Activated CD4-positive, alpha-beta T cell treated with anti-CD3 and anti-CD28 coated beads, Interleukin-2, Interleukin-4, amounts not matched to agents 100 ng/mL and 50 ng/mL, durations not matched to agents 16 hours and 8 hours (primary cell): Measurements from ENCODE around the gene SEMA5A.

Experiments used
- DNase-seq: peaks from one replicate; pipeline ENCODE4 v3.0.0-alpha.2; 2020; ENCODE audit warnings: low spot score

SEMA5A gene

DNA sequence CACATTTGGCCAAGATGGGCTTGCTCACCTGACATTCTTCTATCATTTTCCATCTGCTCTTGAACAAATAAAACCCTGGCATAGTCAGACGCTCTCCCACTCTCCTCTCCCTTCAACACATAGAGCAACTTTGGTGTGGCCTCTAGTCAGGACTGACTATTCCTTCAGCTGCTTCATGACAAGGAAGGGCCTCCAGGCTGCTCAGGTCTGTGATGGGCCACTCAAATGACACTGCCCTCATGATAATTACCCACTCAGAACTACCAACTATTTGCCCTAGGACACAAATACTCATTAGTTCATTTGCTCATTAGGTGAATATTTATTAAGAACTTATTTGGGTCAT is 376.3 kb downstream of the SEMA5A start:
- no peak for DNase-seq

GRCh38 chr5:9168791-9169556 is 376.9 kb downstream of the SEMA5A start:
- no peak for DNase-seq

DNA sequence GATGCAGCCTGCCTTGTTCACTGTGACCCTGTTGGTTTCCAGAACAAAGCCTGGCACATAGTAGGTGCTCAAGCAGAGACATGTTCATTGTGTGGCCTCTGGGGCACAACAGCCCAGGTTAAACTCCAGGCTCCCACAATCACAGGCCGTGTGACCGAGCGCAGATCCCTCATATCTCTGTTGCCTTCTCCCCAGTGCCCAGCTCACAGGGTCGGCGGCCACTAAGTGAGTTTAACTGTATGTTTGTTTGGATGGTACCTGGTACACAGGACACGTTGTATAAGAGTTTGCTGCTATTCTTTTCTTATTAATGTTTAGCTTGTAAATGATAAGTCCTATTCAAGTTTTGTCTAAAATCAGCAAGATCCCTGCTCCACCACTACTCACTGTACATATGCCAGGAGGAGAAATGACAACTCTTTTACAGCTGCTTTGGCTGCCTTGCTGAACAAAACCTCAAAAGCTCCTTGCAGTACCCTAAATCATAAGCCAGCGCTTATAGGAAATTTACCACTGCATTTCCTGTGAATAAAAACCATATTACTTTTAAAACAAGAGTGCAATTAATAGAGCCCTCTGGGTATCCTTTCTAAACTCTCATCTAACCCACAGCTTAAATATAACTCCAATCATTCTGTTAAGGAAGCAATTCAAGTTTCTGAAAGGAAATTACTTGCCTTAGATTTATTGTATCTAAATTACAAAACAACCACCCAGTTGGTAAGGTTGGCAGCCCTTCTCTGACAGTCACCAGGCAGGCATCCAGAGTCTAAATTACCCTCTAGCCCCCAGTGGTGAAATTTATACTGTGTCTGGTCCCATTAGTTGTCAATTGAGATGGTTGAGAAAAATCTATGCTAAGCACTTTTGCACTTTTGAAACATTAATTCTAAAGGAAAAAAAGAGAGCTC is 379.4 kb downstream of the SEMA5A start:
- DNase-seq, result no peak

GRCh38 chr5:9165546-9165945 is 380.3 kb downstream of the SEMA5A start:
- no peak for DNase-seq

DNA sequence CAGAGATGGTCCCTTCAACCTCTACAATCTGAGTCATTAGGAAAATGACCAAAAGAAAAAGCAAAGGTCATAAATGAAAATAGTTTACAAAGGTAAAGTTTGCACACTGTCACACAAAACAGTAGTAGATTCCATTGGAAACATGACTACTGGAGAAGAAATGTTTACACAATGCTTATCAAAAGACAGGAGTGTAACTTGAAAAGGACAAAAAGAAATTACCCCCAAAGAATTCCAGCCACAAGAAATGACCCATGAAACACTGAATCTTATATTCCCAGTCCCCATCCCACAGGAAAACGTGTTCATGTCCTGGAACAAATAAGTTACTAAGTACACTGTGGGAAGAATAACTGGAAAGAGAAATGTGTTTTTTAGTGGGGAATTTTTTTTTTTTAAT is 385.1 kb downstream of the SEMA5A start:
- DNase-seq, result no peak

DNA sequence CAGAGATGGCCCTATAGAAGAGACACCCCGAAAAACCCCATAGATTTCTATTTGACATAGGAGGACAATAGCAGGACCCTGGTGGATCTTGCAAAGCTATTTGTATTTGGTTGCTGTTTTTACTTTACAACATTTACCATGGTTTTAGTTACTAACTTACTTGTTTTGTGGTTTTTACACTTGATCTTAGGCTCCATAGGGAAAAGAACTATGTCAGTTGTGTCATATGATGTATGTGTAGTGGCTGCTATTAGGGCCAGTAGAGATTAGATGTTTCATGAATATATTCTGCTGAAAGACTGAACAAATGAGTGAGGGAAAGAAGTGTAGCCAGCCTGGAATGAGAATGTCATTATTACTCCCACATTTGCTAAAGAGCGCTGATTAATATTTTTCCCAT is 388.1 kb downstream of the SEMA5A start:
- no peak for DNase-seq

GRCh38 chr5:9157020-9157419 is 388.9 kb downstream of the SEMA5A start:
- no peak for DNase-seq

- no peak for DNase-seq
Observed at GRCh38 chr5:9156282-9156681, 389.6 kb downstream of the SEMA5A start.

DNA sequence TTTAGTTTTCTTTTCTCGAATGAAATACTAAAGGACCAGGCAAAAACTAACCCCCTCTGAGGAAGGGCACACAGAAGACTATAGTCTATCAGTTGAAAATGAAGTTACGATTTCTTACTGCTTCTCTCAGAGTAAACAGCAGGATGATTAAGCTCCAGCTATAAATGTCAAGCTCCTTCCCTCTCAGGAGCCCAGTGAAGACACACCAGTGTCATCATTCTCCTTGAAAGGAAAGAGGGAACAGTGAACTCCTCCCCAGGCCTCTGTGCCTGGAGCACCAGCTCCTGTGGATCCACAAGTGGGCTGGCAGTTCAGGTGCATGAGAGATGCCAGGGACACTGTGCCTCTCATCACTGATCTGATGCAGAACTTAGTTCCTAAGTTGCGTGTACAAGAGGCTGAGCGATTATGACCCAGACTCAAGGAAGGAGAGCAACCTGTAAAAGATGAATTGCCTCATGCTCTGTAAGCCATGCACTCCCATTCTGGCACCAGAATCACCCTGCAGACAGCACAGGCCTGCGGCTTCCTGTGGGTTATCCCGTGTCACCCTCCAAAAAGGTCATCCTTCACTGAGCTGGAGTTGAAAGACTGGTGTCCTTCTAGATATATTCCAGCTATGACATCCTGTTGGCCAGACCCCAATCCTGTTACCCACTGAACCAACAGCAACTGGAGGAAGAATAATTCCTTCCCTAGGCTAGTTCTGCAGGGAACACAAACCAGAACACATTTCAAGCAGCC is 394.0 kb downstream of the SEMA5A start:
- DNase-seq, result no peak

DNA sequence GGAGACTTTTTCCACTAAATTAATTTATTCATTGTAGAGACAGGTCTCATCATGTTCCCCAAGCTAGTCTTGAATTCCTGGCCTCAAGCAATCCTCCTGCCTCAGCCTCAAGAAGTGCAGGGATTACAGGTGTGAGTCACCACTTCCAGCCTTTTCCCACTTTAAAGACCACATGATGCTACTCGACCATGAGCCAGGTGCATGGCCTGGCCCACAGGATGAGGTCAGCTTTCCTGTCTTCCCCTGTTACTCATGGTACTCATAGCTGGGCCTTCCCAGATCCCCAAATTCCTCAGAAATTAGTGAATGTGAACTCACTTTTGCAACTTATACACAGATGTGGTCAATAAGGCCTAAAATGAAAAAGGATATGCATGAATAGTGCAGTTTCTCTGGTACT is 395.9 kb downstream of the SEMA5A start:
- no peak for DNase-seq

DNA sequence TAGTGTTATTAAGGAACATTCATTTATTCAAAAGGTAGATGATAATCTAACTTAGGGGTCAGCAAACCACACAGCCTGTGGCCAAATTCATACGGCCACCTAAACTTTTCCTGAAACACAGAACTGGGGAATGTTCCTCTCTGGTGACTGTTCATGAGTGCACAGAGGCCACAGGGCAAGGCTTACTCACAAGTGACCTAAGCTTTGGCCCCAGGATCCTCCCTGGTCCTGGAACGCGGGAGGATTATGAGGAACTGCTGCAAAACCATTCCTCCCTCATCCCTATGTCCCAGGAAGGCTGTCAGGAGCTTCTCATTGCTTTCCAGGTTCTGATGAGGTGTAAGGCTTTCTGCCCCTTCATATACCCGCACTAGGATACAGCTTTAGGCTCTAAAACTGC is 397.6 kb downstream of the SEMA5A start:
- no peak for DNase-seq

DNA sequence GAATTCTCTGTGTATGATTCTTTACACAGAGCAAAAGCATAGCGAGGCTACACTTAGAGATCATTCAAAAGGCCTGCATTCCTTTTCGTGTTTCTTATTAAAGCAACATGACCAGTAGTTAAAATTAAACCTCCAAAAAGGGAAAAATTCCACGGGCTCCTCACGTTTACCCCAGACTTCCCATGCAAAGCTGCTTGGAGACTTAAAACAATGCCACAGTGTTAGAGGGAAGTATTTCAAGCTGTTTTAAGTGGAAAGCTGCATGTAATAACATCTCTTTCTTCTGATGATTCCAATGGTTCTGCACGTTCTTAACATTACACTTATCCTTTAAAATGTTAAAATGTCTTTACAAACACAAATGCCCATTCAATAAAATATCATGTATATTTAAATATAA is 405.2 kb downstream of the SEMA5A start:
- DNase-seq, result no peak

DNA sequence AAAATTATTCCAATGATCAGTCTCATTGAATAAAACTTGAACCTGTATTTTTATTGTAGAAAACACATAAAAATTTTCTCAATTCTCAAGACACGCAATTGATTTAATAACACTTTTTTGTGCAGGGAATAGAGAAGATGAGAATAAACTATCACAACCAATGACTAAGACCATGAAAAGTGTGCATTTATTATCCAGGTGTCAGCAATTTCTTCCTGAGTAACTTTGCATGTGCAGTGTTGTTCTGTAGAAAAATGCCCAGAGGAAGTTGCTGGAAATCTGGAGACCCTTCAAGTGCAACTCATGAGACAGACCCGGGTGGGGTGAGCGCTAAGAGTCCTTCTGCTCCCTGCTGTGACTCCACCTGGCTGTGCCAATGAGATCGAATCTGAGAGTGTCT is 405.7 kb downstream of the SEMA5A start:
- DNase-seq, result no peak

- no peak for DNase-seq
Observed at GRCh38 chr5:9139344-9139743, 406.5 kb downstream of the SEMA5A start.

DNA sequence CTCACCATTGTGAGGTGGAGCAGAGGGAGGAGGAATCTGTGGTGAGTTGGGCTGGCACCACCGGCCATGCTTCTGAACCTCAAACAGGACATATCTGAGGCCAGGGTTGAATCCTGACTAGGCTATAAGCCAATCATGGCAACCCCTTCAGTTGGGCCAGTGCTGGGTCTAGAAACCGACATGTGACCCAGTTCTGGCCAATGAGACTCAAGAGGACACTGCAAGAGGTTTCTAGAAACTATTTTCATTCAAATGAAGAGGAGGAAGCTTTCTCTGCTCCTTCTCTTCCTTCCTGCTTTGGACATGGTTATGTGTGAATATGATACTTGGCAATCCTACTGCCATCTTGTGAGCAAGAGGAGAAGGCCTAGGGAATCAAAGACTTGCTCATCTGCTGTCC is 417.7 kb downstream of the SEMA5A start:
- DNase-seq, result no peak

DNA sequence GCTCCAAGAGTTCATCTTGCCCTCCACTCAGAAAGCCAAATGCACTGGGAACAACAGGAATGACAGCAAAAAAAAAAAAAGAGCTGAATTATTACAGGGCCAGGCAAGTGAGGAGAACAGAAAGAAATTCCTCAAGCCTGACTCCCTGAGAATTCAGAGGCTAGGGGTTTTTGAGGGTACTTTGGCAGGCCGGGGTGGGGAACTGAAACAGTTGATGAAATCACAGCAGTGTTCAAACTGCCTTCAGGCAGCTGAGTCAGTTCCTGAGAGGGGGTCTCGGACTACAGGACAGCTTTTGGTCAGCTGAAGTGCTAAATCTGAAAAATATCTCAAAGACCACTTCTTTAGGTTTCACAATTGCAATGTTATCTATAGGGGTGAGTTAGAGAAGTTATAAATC is 419.4 kb downstream of the SEMA5A start:
- no peak for DNase-seq

DNA sequence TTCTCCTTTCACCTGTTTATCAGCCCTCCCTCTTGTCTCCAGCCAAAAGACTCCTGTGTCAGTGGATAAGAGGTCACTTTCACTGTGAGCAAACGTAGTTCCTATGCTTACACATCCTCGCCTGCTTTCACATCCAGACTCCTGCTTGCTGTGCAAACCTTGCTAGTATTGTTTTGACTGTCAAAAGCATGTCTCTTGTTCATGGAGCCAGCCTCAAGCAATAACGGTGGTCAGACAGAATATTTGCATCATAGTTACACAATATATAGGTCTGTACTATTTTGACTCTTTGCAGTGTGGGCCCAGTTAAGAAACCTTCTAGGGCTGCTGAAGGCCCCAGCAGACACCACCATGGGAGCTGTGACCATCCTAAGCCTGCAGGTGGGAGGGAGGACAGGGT is 420.0 kb downstream of the SEMA5A start:
- DNase-seq, result no peak

DNA sequence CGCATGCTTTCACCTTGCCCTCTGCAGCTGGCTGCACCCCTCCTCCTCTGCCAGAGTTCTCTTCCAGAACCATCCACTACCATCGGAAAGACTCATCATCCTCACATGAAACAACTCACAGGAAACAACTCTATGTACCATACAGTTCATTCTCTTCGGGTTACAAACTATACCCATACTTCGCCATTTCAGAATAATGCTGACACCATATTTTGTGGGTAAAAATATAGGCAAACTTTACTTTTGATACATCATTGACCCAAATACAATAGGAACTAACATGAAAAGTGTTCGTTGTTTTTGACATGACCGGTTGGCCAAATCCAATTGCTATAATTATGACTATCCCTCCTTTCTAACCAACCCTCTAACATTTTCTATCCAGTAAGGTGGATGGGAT is 421.0 kb downstream of the SEMA5A start:
- no peak for DNase-seq

GRCh38 chr5:9124071-9124470 is 421.8 kb downstream of the SEMA5A start:
- no peak for DNase-seq

- DNase-seq, result no peak
Observed at GRCh38 chr5:9122528-9122927, 423.3 kb downstream of the SEMA5A start.

- no peak for DNase-seq
Observed at GRCh38 chr5:9121597-9121996, 424.3 kb downstream of the SEMA5A start.

- no peak for DNase-seq
Observed at GRCh38 chr5:9118852-9119251, 427.0 kb downstream of the SEMA5A start.

DNA sequence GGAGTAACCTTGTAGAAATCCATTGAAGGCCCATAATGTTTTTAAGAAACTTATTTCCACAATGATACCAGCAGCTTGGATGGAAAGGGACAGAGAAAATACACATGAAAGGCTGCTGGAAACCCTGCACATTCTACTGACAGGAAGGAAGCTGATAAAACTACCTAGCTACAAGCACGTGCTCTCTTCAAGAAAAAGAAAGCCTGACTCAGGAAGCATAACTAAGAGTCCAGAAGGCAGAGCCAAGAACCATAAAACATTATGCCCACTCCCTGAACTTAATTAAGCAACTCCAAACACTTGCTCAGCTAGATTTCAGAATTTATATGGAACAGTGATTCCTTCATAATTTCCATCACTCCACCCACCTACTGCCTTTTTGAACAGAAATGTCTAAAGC is 430.8 kb downstream of the SEMA5A start:
- DNase-seq, result no peak
